Stimulated activated naive CD8-positive, alpha-beta T cell treated with anti-CD3 and anti-CD28 coated beads, Interleukin-15, amount 100 ng/mL, for 72 hours (primary cell): Measurements from ENCODE around the gene NDUFS7.
A peak's percentile ranks its signal among the peaks of the same experiment; 100 is the strongest.

Experiments used
- ATAC-seq: fragments of 150-1000 bp; cut with Tn5 transposase; 2 replicates; pipeline ENCODE4 v1.10.0; 2021; ENCODE audit warnings: mild to moderate bottlenecking, moderate library complexity
- DNase-seq, 2 donors: peaks; one replicate each; pipeline ENCODE4 v3.0.0; 2021 to 2022
- H3K27ac Mint-ChIP-seq, 2 donors: one replicate each; pipeline ENCODE4 v1.8.0; 2022; ENCODE audit warnings: mild to moderate bottlenecking in 2 of 2, mixed read lengths in 2 of 2, moderate library complexity in 2 of 2
- H3K27me3 Mint-ChIP-seq: one replicate; pipeline ENCODE4 v1.8.0; 2022; ENCODE audit warnings: mixed read lengths
- H3K4me1 Mint-ChIP-seq: one replicate; pipeline ENCODE4 v1.8.0; 2022; ENCODE audit warnings: mild to moderate bottlenecking, mixed read lengths
- H3K4me3 Mint-ChIP-seq, 2 donors: one replicate each; pipeline ENCODE4 v1.8.0; 2022; ENCODE audit warnings: mild to moderate bottlenecking in 2 of 2, mixed read lengths in 2 of 2, moderate library complexity in 1 of 2
- H3K9me3 Mint-ChIP-seq, 2 donors: one replicate each; pipeline ENCODE4 v1.8.0; 2022; ENCODE audit warnings: mixed read lengths in 2 of 2

The NDUFS7 gene

GRCh38 chr19:1423436-1424191 lies 39.9 kb downstream of the NDUFS7 start:
- peak overlapping the region in 1 of 2 donors; percentile 6 for H3K27ac Mint-ChIP-seq
- no peak for ATAC-seq

GRCh38 chr19:1424192-1424955 lies 40.7 kb downstream of the NDUFS7 start:
- DNase-seq (no peak), ATAC-seq (no peak)
- Mint-ChIP-seq H3K27ac (peak overlapping the region in 1 of 2 donors; percentile 89), H3K9me3 (no peaks in the 10 kb centered on the region), H3K4me3 (no peak overlapping the region), H3K4me1 (peaks cover 5% of the 10 kb centered on the region), H3K27me3 (no peaks in the 10 kb centered on the region)

More at GRCh38 chr19:1423436-1424191, 39.9 kb downstream of the NDUFS7 start:
- no peaks in the 10 kb centered on the region for H3K9me3 Mint-ChIP-seq
- H3K4me3 Mint-ChIP-seq, result no peak overlapping the region
- no peaks in the 10 kb centered on the region for H3K27me3 Mint-ChIP-seq
- H3K4me1 Mint-ChIP-seq, result peaks cover 5% of the 10 kb centered on the region
- DNase-seq, result no peak

- H3K4me3 Mint-ChIP-seq, result no peak overlapping the region
- DNase-seq (no peak), ATAC-seq (no peak)
- H3K4me1 Mint-ChIP-seq, result peaks cover 5% of the 10 kb centered on the region
- H3K27me3 Mint-ChIP-seq, result no peaks in the 10 kb centered on the region
- H3K9me3 Mint-ChIP-seq, result no peaks in the 10 kb centered on the region
- H3K27ac Mint-ChIP-seq, result no peak overlapping the region
Measured at GRCh38 chr19:1425102-1425837, 41.6 kb downstream of the NDUFS7 start.

- ATAC-seq (no peak), DNase-seq (no peak)
- Mint-ChIP-seq H3K9me3 (no peaks in the 10 kb centered on the region), H3K27ac (no peak overlapping the region), H3K4me1 (peaks cover 5% of the 10 kb centered on the region), H3K4me3 (no peak overlapping the region), H3K27me3 (no peaks in the 10 kb centered on the region)
Measured at GRCh38 chr19:1425902-1426301, 42.2 kb downstream of the NDUFS7 start.

- Mint-ChIP-seq H3K9me3 (no peaks in the 10 kb centered on the region), H3K4me1 (peaks cover 5% of the 10 kb centered on the region), H3K27me3 (no peaks in the 10 kb centered on the region), H3K27ac (no peak overlapping the region), H3K4me3 (no peak overlapping the region)
- no peak for ATAC-seq
- no peak for DNase-seq
Measured at GRCh38 chr19:1426736-1427135, 43.0 kb downstream of the NDUFS7 start.

GRCh38 chr19:1427221-1427920 lies 43.7 kb downstream of the NDUFS7 start:
- no peak for ATAC-seq
- H3K9me3 Mint-ChIP-seq, result no peaks in the 10 kb centered on the region

GRCh38 chr19:1428738-1429391 lies 45.2 kb downstream of the NDUFS7 start:
- Mint-ChIP-seq H3K4me3 (no peak overlapping the region), H3K4me1 (no peaks in the 10 kb centered on the region), H3K27me3 (no peaks in the 10 kb centered on the region), H3K9me3 (no peaks in the 10 kb centered on the region), H3K27ac (no peak overlapping the region)
- no peak for ATAC-seq
- DNase-seq, result no peak

More at GRCh38 chr19:1427221-1427920, 43.7 kb downstream of the NDUFS7 start:
- no peak overlapping the region for H3K4me3 Mint-ChIP-seq
- H3K4me1 Mint-ChIP-seq, result peaks cover 5% of the 10 kb centered on the region
- no peaks in the 10 kb centered on the region for H3K27me3 Mint-ChIP-seq
- no peak overlapping the region for H3K27ac Mint-ChIP-seq
- no peak for DNase-seq

- DNase-seq (no peak), ATAC-seq (no peak)
- H3K4me1 Mint-ChIP-seq, result no peaks in the 10 kb centered on the region
- no peaks in the 10 kb centered on the region for H3K27me3 Mint-ChIP-seq
- H3K9me3 Mint-ChIP-seq, result no peaks in the 10 kb centered on the region
- no peak overlapping the region for H3K27ac Mint-ChIP-seq
- no peak overlapping the region for H3K4me3 Mint-ChIP-seq
Measured at GRCh38 chr19:1429750-1430149, 46.0 kb downstream of the NDUFS7 start.

- DNase-seq, result no peak
- no peaks in the 10 kb centered on the region for H3K27me3 Mint-ChIP-seq
Measured at GRCh38 chr19:1430246-1430645, 46.5 kb downstream of the NDUFS7 start.

GRCh38 chr19:1431759-1432506 lies 48.2 kb downstream of the NDUFS7 start:
- H3K4me1 Mint-ChIP-seq, result no peaks in the 10 kb centered on the region
- no peak for DNase-seq
- H3K27me3 Mint-ChIP-seq, result no peaks in the 10 kb centered on the region
- peak overlapping the region in 1 of 2 donors; percentile 77 for H3K27ac Mint-ChIP-seq
- no peaks in the 10 kb centered on the region for H3K9me3 Mint-ChIP-seq
- H3K4me3 Mint-ChIP-seq, result peak overlapping the region in 1 of 2 donors; percentile 35
- no peak for ATAC-seq

More at GRCh38 chr19:1430246-1430645, 46.5 kb downstream of the NDUFS7 start:
- H3K4me3 Mint-ChIP-seq, result no peak overlapping the region
- no peak for ATAC-seq
- H3K9me3 Mint-ChIP-seq, result no peaks in the 10 kb centered on the region
- H3K4me1 Mint-ChIP-seq, result no peaks in the 10 kb centered on the region
- peak overlapping the region in 1 of 2 donors; percentile 71 for H3K27ac Mint-ChIP-seq

GRCh38 chr19:1432507-1432887 lies 48.8 kb downstream of the NDUFS7 start:
- DNase-seq (no peak), ATAC-seq (no peak)
- no peaks in the 10 kb centered on the region for H3K27me3 Mint-ChIP-seq
- H3K27ac Mint-ChIP-seq, result peak overlapping the region in 1 of 2 donors; percentile 85
- peak overlapping the region in 1 of 2 donors; percentile 35 for H3K4me3 Mint-ChIP-seq
- H3K4me1 Mint-ChIP-seq, result peaks cover 1% of the 10 kb centered on the region
- H3K9me3 Mint-ChIP-seq, result no peaks in the 10 kb centered on the region

GRCh38 chr19:1433119-1434039 lies 49.7 kb downstream of the NDUFS7 start:
- Mint-ChIP-seq H3K9me3 (no peaks in the 10 kb centered on the region), H3K27me3 (no peaks in the 10 kb centered on the region), H3K4me1 (peaks cover 10% of the 10 kb centered on the region), H3K27ac (peak overlapping the region in 1 of 2 donors; percentile 78), H3K4me3 (no peak overlapping the region)
- no peak for DNase-seq
- no peak for ATAC-seq

- DNase-seq (no peak), ATAC-seq (no peak)
- Mint-ChIP-seq H3K4me3 (no peak overlapping the region), H3K9me3 (no peaks in the 10 kb centered on the region), H3K27me3 (no peaks in the 10 kb centered on the region), H3K4me1 (peaks cover 11% of the 10 kb centered on the region), H3K27ac (no peak overlapping the region)
Measured at GRCh38 chr19:1434040-1434366, 50.3 kb downstream of the NDUFS7 start.
